Epithelial cell of esophagus (primary cell): ENCODE results near the gene PHACTR1.

Source experiments
- DNase-seq: peaks from one replicate; pipeline ENCODE4 v3.0.0; 2010; ENCODE audit warnings: low read depth
- H3K4me3 ChIP-seq: 2 replicates; pipeline ENCODE4 v1.5.1; 2011; ENCODE audit warnings: mild to moderate bottlenecking, low read length, control low read depth
- CTCF ChIP-seq: IDR thresholded peaks from 2 replicates; pipeline ENCODE4 v1.5.1; 2011; ENCODE audit warnings: low read depth, mild to moderate bottlenecking, low read length, control low read depth, inconsistent platforms; ENCODE audit not compliant: insufficient read depth; ENCODE audit errors: missing control alignments

The PHACTR1 gene

GRCh38 chr6:12823847-12824246 is 107.3 kb downstream of the PHACTR1 start:
- H3K4me3 ChIP-seq, result no peak overlapping the region
- TF ChIP-seq CTCF, result no peak
- DNase-seq, result no peak

- no peak overlapping the region for H3K4me3 ChIP-seq
- no peak for TF ChIP-seq CTCF
- no peak for DNase-seq
These were observed 110.0 kb downstream of the PHACTR1 start for GRCh38 chr6:12826584-12826983.

GRCh38 chr6:12827921-12828320 is 111.4 kb downstream of the PHACTR1 start:
- DNase-seq, result no peak
- no peak for TF ChIP-seq CTCF
- H3K4me3 ChIP-seq, result no peak overlapping the region

GRCh38 chr6:12832226-12832735 is 115.7 kb downstream of the PHACTR1 start:
- TF ChIP-seq CTCF, result no peak
- DNase-seq, result no peak
- no peak overlapping the region for H3K4me3 ChIP-seq

- TF ChIP-seq CTCF, result no peak
- H3K4me3 ChIP-seq, result no peak overlapping the region
- DNase-seq, result no peak
These were observed 119.4 kb downstream of the PHACTR1 start for GRCh38 chr6:12836009-12836408.

- no peak for DNase-seq
- H3K4me3 ChIP-seq, result no peak overlapping the region
- no peak for TF ChIP-seq CTCF
These were observed 125.1 kb downstream of the PHACTR1 start for GRCh38 chr6:12841619-12842018.

- no peak for TF ChIP-seq CTCF
- no peak for DNase-seq
- no peak overlapping the region for H3K4me3 ChIP-seq
These were observed 125.5 kb downstream of the PHACTR1 start for GRCh38 chr6:12842114-12842513.
